HG03175 (cell line): ENCODE results near the gene ATP5MC2.
"Not testable (repeated sequence)": the region's sequence is repeated elsewhere in the genome, so short reads cannot be mapped to it uniquely, and the experiment has no call there.

Source experiments
- ATAC-seq: cut with Tn5 transposase; IDR thresholded peaks from one replicate; pipeline ENCODE4 v1.9.1; 2021; ENCODE audit warnings: mild to moderate bottlenecking, moderate library complexity; ENCODE audit not compliant: unreplicated experiment

The ATP5MC2 gene

GRCh38 chr12:53695152-53696145 lies 19.6 kb upstream of the ATP5MC2 start:
- ATAC-seq = no peak

DNA sequence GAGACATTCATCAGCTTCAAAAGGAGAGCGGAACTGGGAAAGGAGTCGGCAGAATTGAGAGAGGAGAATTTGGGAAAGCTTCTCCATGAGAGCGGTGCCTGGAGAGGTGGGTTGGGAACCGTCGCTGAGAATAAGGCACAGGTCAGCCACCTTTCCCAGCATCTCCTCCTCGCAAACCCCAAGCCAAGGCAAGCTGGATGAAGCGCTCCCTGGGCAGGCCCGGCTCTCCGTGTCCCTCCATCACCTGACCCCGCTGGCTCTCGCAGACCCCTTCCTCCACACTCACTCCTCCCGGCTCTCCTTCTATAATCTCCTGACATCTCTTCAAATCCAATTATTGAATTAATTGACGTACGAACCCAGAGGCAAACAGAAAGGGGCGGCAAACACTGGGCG lies 18.9 kb upstream of the ATP5MC2 start:
- ATAC-seq = no peak

DNA sequence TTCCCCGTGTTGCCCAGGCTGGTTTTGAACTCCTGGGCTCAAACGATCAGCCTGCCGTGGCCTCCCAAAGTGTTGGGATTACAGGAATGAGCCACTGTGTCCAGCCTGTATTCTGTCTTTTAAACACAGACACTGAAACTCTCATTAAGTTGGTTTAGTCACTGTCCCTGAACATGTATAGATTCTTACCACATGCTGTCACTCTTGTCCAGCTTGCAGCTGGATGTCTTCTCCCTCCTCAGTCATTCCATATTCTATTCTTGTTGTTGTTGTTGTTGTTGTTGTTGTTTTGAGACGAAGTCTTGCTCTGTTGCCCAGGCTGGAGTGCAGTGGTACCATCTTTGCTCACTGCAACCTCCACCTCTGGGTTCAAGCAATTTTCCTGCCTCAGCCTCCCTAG lies 12.3 kb upstream of the ATP5MC2 start:
- no peak for ATAC-seq

GRCh38 chr12:53686436-53686835 lies 10.6 kb upstream of the ATP5MC2 start:
- no peak for ATAC-seq

DNA sequence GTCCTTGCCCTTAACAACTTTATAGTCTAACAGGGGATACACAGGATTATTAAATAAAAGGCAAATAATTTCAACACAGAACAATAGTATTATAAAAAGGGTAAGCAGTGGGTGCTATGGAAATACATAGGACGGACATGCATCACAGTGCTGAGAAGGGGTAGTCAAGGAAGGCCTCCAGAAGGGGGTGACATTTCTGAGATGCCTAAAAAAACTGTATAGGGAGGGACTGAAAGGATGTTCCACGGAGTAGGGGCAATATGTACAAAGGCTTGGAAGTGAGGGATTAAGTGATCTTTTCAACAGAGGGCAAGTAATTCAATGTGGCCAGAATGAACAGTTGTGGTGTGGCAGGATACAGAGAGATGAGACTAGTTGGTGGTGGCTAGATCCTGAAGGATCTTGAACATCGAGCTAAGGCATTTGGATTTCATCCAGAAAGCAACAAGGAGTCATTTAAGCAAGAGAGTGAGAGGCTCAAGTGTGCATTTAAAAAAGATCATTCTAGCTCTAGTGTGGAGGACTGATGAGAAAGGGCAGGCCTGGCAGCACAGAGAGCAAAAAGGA lies 8.9 kb upstream of the ATP5MC2 start:
- ATAC-seq = no peak

DNA sequence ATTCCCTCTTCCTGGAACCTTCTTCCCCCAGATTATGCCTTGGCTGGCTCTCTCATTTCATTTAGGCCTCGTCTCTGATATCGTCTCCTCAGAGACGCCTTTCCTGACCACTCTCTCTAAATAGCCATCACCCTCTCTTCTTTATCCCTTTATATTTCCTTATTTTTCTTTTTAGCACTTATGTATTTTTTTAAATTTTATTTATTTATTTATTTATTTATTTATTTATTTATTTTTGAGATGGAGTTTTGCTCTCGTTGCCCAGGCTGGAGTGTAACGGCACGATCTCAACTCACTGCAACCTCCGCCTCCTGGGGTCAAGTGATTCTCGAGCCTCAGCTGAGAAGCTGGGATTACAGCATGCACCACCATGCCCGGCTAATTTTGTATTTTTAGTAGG lies 8.1 kb upstream of the ATP5MC2 start:
- ATAC-seq = no peak

GRCh38 chr12:53683494-53683893 lies 7.6 kb upstream of the ATP5MC2 start:
- no peak for ATAC-seq

DNA sequence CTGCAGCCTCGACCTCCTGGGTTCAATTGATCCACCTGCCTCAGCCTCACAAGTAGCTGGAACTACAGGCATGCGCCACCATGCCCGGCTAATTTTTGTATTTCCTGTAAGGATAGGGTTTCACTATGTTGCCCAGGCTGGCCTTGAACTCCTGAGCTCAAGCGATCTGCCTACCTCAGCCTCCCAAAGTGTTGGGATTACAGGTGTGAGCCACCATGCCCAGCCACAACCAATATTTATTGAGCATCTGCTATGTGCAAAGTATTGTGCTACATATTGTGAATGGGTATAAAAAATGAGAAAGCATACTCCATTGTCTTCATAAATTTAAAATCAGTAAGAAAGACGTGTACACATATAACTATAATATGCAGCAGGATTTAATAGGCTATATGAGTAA lies 4.2 kb upstream of the ATP5MC2 start:
- ATAC-seq = not testable (repeated sequence)

DNA sequence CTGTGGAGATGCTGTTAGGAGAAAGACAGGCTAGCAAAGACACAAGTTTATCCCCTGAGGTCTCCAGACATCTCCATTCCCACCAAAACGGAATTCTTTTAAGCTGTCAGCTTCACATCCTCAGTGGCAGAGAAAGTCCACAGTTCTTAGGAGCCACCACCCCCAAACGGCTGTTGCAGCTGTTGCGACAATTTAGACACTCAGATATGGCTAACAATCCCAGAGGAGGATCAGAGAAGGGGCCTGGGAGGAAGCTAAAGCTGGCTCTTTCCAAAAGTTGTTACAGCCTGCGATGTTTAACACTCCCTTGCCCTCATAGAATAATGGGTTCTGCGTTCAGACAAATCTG lies 1.9 kb upstream of the ATP5MC2 start:
- no peak for ATAC-seq

GRCh38 chr12:53677016-53677799 lies 1.3 kb upstream of the ATP5MC2 start:
- ATAC-seq = no peak

- ATAC-seq = no peak
These were observed 753 bp upstream of the ATP5MC2 start for GRCh38 chr12:53676656-53677015.

GRCh38 chr12:53674977-53675700 lies 744 bp downstream of the ATP5MC2 start:
- no peak for ATAC-seq

DNA sequence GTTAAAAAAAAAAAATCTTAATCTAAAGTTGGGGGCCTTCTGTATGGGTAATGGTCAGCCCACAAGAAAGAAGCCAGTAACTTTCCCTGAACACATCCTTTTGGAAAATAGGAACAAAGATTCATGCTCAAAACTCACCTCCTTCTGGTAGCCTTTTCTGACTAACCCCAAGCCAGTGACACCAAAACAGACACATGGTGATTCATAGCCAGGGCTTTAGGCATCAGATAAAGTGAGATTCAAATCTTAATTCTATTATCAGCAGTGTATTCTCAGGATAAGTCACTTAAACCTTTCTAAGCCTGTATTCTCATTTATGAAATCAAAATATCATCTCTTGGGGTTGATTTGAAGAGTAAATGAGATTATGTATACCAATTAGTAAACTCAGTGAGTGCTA lies 4.9 kb downstream of the ATP5MC2 start:
- ATAC-seq = no peak

GRCh38 chr12:53670308-53670707 lies 5.6 kb downstream of the ATP5MC2 start:
- ATAC-seq = no peak

GRCh38 chr12:53667080-53667479 lies 8.8 kb downstream of the ATP5MC2 start:
- no peak for ATAC-seq

GRCh38 chr12:53664936-53665335 lies 10.9 kb downstream of the ATP5MC2 start:
- ATAC-seq = no peak

DNA sequence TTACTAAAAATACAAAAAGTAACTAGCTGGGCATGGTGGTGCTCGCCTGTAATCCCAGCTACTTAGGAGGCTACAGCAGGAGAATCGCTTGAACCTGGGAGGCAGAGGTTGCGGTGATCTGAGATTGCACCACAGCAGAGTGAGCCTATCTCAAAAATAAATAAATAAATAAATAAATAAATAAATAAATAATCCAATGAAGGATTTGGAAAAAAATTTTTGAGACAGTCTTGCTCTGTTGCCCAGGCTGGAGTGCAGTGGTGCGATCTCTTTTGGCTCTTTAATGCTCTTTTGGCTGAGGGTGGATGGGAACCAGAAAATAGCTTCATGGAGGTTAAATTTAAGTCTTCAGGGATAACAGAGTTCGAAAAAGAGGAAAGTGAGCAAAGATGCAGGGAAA lies 11.7 kb downstream of the ATP5MC2 start:
- no peak for ATAC-seq

- ATAC-seq = no peak
These were observed 15.8 kb downstream of the ATP5MC2 start for GRCh38 chr12:53660041-53660440.

GRCh38 chr12:53659571-53659981 lies 16.3 kb downstream of the ATP5MC2 start:
- peak; percentile 59 for ATAC-seq

- ATAC-seq = no peak
These were observed 16.8 kb downstream of the ATP5MC2 start for GRCh38 chr12:53659011-53659551.

- no peak for ATAC-seq
These were observed 18.8 kb downstream of the ATP5MC2 start for GRCh38 chr12:53657041-53657440.
